IPS DF 6.9 (cell line): ENCODE measurements around the gene PROX1.

Source experiments
- DNase-seq: peaks from one replicate; pipeline ENCODE4 v3.0.0-alpha.2; 2013; ENCODE audit warnings: low read depth, low spot score
- H3K27ac ChIP-seq: one replicate; pipeline ENCODE4 v1.5.1; 2013; ENCODE audit warnings: low read length, control low read depth
- H3K27me3 ChIP-seq: 2 replicates; pipeline ENCODE4 v1.6.1; 2013; ENCODE audit warnings: mild to moderate bottlenecking, low read length; ENCODE audit not compliant: control insufficient read depth, insufficient read depth
- H3K36me3 ChIP-seq: 2 replicates; pipeline ENCODE4 v1.6.1; 2013; ENCODE audit warnings: low read length; ENCODE audit not compliant: control insufficient read depth, insufficient read depth
- H3K4me1 ChIP-seq: 2 replicates; pipeline ENCODE4 v1.6.1; 2013; ENCODE audit warnings: low read length; ENCODE audit not compliant: control insufficient read depth, insufficient read depth
- H3K4me3 ChIP-seq: 2 replicates; pipeline ENCODE4 v1.5.1; 2013; ENCODE audit warnings: mild to moderate bottlenecking, low read length
- H3K9me3 ChIP-seq: 2 replicates; pipeline ENCODE4 v1.6.1; 2013; ENCODE audit warnings: low read length, inconsistent platforms; ENCODE audit not compliant: control insufficient read depth, insufficient read depth
- WGBS: extraction: QIAGEN DNeasy Blood & Tissue Kit; methylation state at CpG from one replicate; pipeline ENCODE4 v1.1.7; 2013; ENCODE audit warnings: mixed read lengths, missing lambda C conversion rate; ENCODE audit not compliant: insufficient read length, insufficient coverage; 5-methylcytosine and 5-hydroxymethylcytosine counted together

PROX1 gene

GRCh38 chr1:213986925-213987250 is 885 bp upstream of the PROX1 start:
- WGBS, result no CpG with 5 or more reads among the region's 6 CpGs
- Histone ChIP-seq H3K4me1 (peaks cover 6% of the 10 kb centered on the region), H3K9me3 (no peaks in the 10 kb centered on the region), H3K4me3 (no peak overlapping the region), H3K36me3 (no peaks in the 10 kb centered on the region), H3K27ac (no peak overlapping the region), H3K27me3 (peaks cover 48% of the 10 kb centered on the region)
- no peak for DNase-seq

- no peak for DNase-seq
- H3K4me1 ChIP-seq, result peaks cover 6% of the 10 kb centered on the region
- peak overlapping the region; percentile 26; the same call in 1 of the 2 replicates for H3K4me3 ChIP-seq
- H3K27me3 ChIP-seq, result peaks cover 43% of the 10 kb centered on the region
- WGBS, result no CpG with 5 or more reads among the region's 35 CpGs
- no peaks in the 10 kb centered on the region for H3K9me3 ChIP-seq
- H3K36me3 ChIP-seq, result no peaks in the 10 kb centered on the region
- H3K27ac ChIP-seq, result no peak overlapping the region
Observed at GRCh38 chr1:213987422-213987926, 299 bp upstream of the PROX1 start.

- peaks cover 5% of the 10 kb centered on the region for H3K4me1 ChIP-seq
- WGBS, result no CpG with 5 or more reads among the region's 17 CpGs
- H3K36me3 ChIP-seq, result no peaks in the 10 kb centered on the region
- peaks cover 36% of the 10 kb centered on the region for H3K27me3 ChIP-seq
- DNase-seq, result no peak
- H3K27ac ChIP-seq, result no peak overlapping the region
- peak overlapping the region; percentile 26; the same call in 1 of the 2 replicates for H3K4me3 ChIP-seq
- no peaks in the 10 kb centered on the region for H3K9me3 ChIP-seq
Observed at GRCh38 chr1:213988507-213989001, 781 bp downstream of the PROX1 start.

GRCh38 chr1:213989002-213989855 is 1.5 kb downstream of the PROX1 start:
- no peak overlapping the region for H3K27ac ChIP-seq
- WGBS, result no CpG with 5 or more reads among the region's 39 CpGs
- peak overlapping the region; percentile 26; the same call in 1 of the 2 replicates for H3K4me3 ChIP-seq
- H3K4me1 ChIP-seq, result peaks cover 5% of the 10 kb centered on the region
- H3K9me3 ChIP-seq, result no peaks in the 10 kb centered on the region
- H3K27me3 ChIP-seq, result peaks cover 32% of the 10 kb centered on the region
- no peak for DNase-seq
- no peaks in the 10 kb centered on the region for H3K36me3 ChIP-seq

- H3K9me3 ChIP-seq, result no peaks in the 10 kb centered on the region
- H3K4me1 ChIP-seq, result 0 out of 2 replicates have a peak, but pooled peaks cover 1% of the 10 kb centered on the region
- no peak overlapping the region for H3K27ac ChIP-seq
- no peak for DNase-seq
- no peak overlapping the region for H3K4me3 ChIP-seq
- WGBS, result no CpG with 5 or more reads among the region's 2 CpGs
- no peaks in the 10 kb centered on the region for H3K36me3 ChIP-seq
- H3K27me3 ChIP-seq, result peaks cover 5% of the 10 kb centered on the region; the same call in 1 of the 2 replicates
Observed at GRCh38 chr1:213993929-213994328, 6.2 kb downstream of the PROX1 start.

- Histone ChIP-seq H3K4me3 (no peak overlapping the region), H3K27me3 (peaks cover 2% of the 10 kb centered on the region; the same call in 1 of the 2 replicates), H3K36me3 (no peaks in the 10 kb centered on the region), H3K27ac (no peak overlapping the region), H3K9me3 (no peaks in the 10 kb centered on the region), H3K4me1 (0 out of 2 replicates have a peak, but pooled peaks cover 1% of the 10 kb centered on the region)
- DNase-seq, result no peak
- no CpG with 5 or more reads among the region's 5 CpGs for WGBS
Observed at GRCh38 chr1:213994888-213995287, 7.1 kb downstream of the PROX1 start.

- H3K27ac ChIP-seq, result no peak overlapping the region
Observed at GRCh38 chr1:213995603-213996002, 7.8 kb downstream of the PROX1 start.

GRCh38 chr1:213996320-213997037 is 8.7 kb downstream of the PROX1 start:
- no peaks in the 10 kb centered on the region for H3K4me1 ChIP-seq
- H3K27me3 ChIP-seq, result no peaks in the 10 kb centered on the region
- H3K9me3 ChIP-seq, result no peaks in the 10 kb centered on the region
- no CpG with 5 or more reads among the region's 15 CpGs for WGBS
- H3K27ac ChIP-seq, result no peak overlapping the region
- no peaks in the 10 kb centered on the region for H3K36me3 ChIP-seq
- H3K4me3 ChIP-seq, result no peak overlapping the region
- no peak for DNase-seq

More at GRCh38 chr1:213995603-213996002, 7.8 kb downstream of the PROX1 start:
- no peaks in the 10 kb centered on the region for H3K4me1 ChIP-seq
- no peak overlapping the region for H3K4me3 ChIP-seq
- DNase-seq, result no peak
- H3K27me3 ChIP-seq, result peaks cover under 1% of the 10 kb centered on the region; the same call in 1 of the 2 replicates
- WGBS, result no CpG with 5 or more reads among the region's 2 CpGs
- H3K36me3 ChIP-seq, result no peaks in the 10 kb centered on the region
- no peaks in the 10 kb centered on the region for H3K9me3 ChIP-seq

GRCh38 chr1:213997038-213997771 is 9.4 kb downstream of the PROX1 start:
- no peak for DNase-seq
- Histone ChIP-seq H3K4me1 (no peaks in the 10 kb centered on the region), H3K36me3 (no peaks in the 10 kb centered on the region), H3K27ac (no peak overlapping the region), H3K27me3 (no peaks in the 10 kb centered on the region), H3K9me3 (no peaks in the 10 kb centered on the region), H3K4me3 (no peak overlapping the region)
- no CpG with 5 or more reads among the region's 24 CpGs for WGBS

- Histone ChIP-seq H3K36me3 (no peaks in the 10 kb centered on the region), H3K4me1 (no peaks in the 10 kb centered on the region), H3K9me3 (no peaks in the 10 kb centered on the region), H3K27ac (no peak overlapping the region), H3K27me3 (no peaks in the 10 kb centered on the region), H3K4me3 (no peak overlapping the region)
- DNase-seq, result no peak
- WGBS, result no CpG with 5 or more reads among the region's 13 CpGs
Observed at GRCh38 chr1:213997772-213998107, 10.0 kb downstream of the PROX1 start.
